Adrenal gland (tissue), 12 donors: ENCODE data around the gene GSG1L2. TPM values are rescaled to one million over a fixed set of nuclear protein-coding genes. Genes with fewer than 3 reads are reported as not detected.
A peak's percentile ranks its signal among the peaks of the same experiment; 100 is the strongest.

ENCODE experiments used
- DNase-seq, 7 donors: peaks; one replicate each; pipeline ENCODE4 v3.0.0-alpha.2; 2019 to 2020
- H3K27ac ChIP-seq, 5 donors: fragments of 200-600 bp; sonication (generic) in 4 of 5; 1 replicate in 3 of 5; 2 replicates in 2 of 5; pipeline versions ENCODE4 v1.5.1 to v1.8.0; 2016 to 2020; ENCODE audit warnings: mild to moderate bottlenecking in 1 of 5
- H3K27me3 ChIP-seq: fragments of 200-600 bp; 2 replicates; pipeline ENCODE4 v1.8.0; 2021
- H3K36me3 ChIP-seq, 2 donors: fragments of 200-600 bp; replicated peaks in 1 of 2; 1 replicate in 1 of 2; 2 replicates in 1 of 2; pipeline versions ENCODE4 v1.5.1 to v1.8.0; 2018 to 2022
- H3K4me1 ChIP-seq, 2 donors: fragments of 200-600 bp; replicated peaks in 1 of 2; 1 replicate in 1 of 2; 2 replicates in 1 of 2; pipeline versions ENCODE4 v1.5.1 to v1.8.0; 2018 to 2021
- H3K4me3 ChIP-seq, 4 donors: fragments of 200-600 bp; sonication (generic) in 3 of 4; one replicate each; pipeline ENCODE4 v1.5.1; 2016 to 2018
- H3K9me3 ChIP-seq, 3 donors: fragments of 200-600 bp; sonication (generic) in 1 of 3; replicated peaks in 1 of 3; 1 replicate in 2 of 3; 2 replicates in 1 of 3; pipeline versions ENCODE4 v1.5.1 to v1.8.0; 2016 to 2021
- POLR2A ChIP-seq, 2 donors: fragments of 450-650 bp; IDR thresholded peaks; one replicate each; pipeline ENCODE4 v1.6.1; 2017; ENCODE audit warnings: antibody characterized with exemption in 2 of 2, mild to moderate bottlenecking in 2 of 2, moderate library complexity in 1 of 2
- WGBS, 4 donors: extraction: QIAGEN DNeasy Blood & Tissue Kit in 2 of 4; methylation state at CpG; one replicate each; pipeline versions ENCODE4 v1.1.5 to v1.1.7; 2013 to 2017; 5-methylcytosine and 5-hydroxymethylcytosine counted together
- intact Hi-C, 2 donors: fragments of 100-400 bp; cut with DNase I; formaldehyde crosslinking; loops; one replicate each; pipeline versions ENCODE4 v1.14.1 to v1.15.0; 2022 to 2023
- polyA plus RNA-seq, 3 donors: library from polyadenylated mRNA; stranded (reverse); fragments of 200-250 nt in 2 of 3; fragments of 350-450 nt in 1 of 3; fragmentation: Illumina TruSeq in 1 of 3; extraction: RNeasy Lipid Tissue Mini Kit (QIAGEN cat#74804) in 1 of 3; gene quantifications; one replicate each; pipeline ENCODE4 v1.2.3, GENCODE V29; 2013 to 2014
- total RNA-seq, 9 donors: library from RNA; depleted of rRNA in 4 of 9; stranded (reverse); fragments of >200 nt in 4 of 9; fragments of 120-200 nt in 1 of 9; fragmentation: NEBNext Ultra II Directional in 1 of 9; extraction: Animal tissue kit (Norgen Biotek cat#: 25700) in 1 of 9; gene quantifications; one replicate each; pipeline versions ENCODE4 v1.1.0 to v1.2.4, GENCODE V29; 2013 to 2023
- TF ChIP-seq, protein P1 (sequence below), 6 experiments: fragments of 450-650 bp in 4 of 6; fragments of 200-600 bp in 2 of 6; sonication (generic) in 1 of 6; IDR thresholded peaks; 1 replicate in 5 of 6; 2 replicates in 1 of 6; pipeline versions ENCODE4 v1.5.1 to v1.8.0; 2016 to 2021; ENCODE audit warnings: antibody characterized with exemption in 6 of 6, mild to moderate bottlenecking in 2 of 6, moderate library complexity in 1 of 6
- donor health status: healthy with polysubstance abuse.
- donor health status: Bipolar disorder and iron deficiency.
- donor health status: DM: yes; HTN: yes; CAD: no.
- donor health status: DM: no; HTN: no; CAD: no.
- donor health status: DM: no; HTN: no; CAD: no.
- donor health status: DM: yes; HTN: yes; CAD: no.

The GSG1L2 gene
- total and polyA plus RNA-seq, 12 donors: not detected

DNA sequence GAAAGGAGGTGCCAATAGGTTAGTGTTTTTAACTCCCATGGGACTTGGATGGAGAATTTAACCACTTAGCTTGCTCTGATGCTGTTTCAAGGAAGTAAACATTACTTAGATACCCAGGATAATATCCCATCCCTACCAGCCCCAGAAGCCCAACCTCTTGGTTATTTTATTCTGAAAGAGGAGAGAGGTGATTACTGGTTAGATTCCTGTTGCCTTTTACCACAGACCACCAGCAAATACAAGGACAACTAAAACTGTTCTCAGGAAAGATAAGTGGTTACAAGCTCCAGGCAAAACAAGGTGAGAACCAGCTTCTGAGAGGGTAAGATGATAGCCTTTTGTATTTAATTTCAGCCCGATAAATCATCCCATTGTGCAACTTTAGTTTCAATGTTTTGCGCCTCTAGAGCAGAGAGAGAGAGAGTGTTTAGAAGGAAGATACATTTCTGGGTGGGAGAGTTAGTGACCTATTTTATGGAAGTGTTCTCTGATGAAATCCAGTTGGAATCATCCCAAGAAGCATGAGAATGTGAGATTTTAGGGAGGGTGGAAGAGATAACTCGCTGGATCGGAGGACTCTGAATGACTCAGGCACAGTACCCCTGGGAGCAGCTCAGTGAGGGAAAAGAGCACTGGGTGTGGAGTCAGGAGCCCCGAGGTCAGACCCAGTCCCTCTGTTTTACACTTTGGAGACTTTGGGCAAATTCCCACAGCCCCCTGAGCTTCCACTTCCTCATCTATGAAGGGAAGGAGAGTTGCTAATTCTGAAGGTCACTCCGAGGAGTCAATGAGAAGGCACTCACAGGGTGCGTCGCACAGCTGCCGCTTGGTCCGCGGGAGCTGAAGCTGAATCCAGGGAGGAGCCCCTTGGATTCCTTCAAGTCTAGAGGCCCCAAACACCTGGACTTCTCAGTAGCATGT is 15.9 kb upstream of the GSG1L2 start:
- intact Hi-C loops: no loop called here
- Histone ChIP-seq H3K4me1 (no peaks in the 10 kb centered on the region), H3K27ac (peak overlapping the region in 1 of 5 donors; percentile 63), H3K4me3 (no peak overlapping the region), H3K36me3 (no peaks in the 10 kb centered on the region), H3K9me3 (no peaks in the 10 kb centered on the region), H3K27me3 (no peaks in the 10 kb centered on the region)
- 41 to 61% (median 47%) methylated on average over 11 of the region's 11 CpGs for WGBS, 4 donors
- TF ChIP-seq, protein P1, sequence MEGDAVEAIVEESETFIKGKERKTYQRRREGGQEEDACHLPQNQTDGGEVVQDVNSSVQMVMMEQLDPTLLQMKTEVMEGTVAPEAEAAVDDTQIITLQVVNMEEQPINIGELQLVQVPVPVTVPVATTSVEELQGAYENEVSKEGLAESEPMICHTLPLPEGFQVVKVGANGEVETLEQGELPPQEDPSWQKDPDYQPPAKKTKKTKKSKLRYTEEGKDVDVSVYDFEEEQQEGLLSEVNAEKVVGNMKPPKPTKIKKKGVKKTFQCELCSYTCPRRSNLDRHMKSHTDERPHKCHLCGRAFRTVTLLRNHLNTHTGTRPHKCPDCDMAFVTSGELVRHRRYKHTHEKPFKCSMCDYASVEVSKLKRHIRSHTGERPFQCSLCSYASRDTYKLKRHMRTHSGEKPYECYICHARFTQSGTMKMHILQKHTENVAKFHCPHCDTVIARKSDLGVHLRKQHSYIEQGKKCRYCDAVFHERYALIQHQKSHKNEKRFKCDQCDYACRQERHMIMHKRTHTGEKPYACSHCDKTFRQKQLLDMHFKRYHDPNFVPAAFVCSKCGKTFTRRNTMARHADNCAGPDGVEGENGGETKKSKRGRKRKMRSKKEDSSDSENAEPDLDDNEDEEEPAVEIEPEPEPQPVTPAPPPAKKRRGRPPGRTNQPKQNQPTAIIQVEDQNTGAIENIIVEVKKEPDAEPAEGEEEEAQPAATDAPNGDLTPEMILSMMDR (IDR thresholded peaks at IDR 0.05): no peak
- no peak for TF ChIP-seq POLR2A (IDR thresholded peaks at IDR 0.05)
- DNase-seq: peak in 6 of 7 donors; percentile 18 to 61 (median 32)

DNA sequence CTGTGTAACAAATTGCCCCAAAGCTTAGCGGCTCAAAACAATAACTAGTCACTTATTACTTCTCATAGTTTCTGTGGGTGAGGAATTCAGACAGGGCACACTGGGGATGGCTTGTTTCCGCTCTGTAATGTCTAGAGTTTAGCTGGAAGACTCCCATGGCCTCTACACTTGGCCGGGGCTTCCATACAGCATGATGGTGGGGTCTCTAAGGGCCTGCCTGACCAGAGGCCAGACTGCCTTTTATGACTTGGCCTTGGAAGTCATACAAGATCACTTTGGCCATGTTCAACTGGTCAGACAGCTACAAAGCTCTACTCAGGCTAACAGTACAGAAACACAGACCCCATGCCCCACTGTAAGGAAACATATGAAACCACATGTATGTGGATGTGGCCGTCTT is 12.0 kb upstream of the GSG1L2 start:
- TF ChIP-seq POLR2A (IDR thresholded peaks at IDR 0.05): no peak
- TF ChIP-seq, protein P1 (IDR thresholded peaks at IDR 0.05): no peak
- intact Hi-C loops: no loop called here
- no peak overlapping the region for H3K4me3 ChIP-seq

DNA sequence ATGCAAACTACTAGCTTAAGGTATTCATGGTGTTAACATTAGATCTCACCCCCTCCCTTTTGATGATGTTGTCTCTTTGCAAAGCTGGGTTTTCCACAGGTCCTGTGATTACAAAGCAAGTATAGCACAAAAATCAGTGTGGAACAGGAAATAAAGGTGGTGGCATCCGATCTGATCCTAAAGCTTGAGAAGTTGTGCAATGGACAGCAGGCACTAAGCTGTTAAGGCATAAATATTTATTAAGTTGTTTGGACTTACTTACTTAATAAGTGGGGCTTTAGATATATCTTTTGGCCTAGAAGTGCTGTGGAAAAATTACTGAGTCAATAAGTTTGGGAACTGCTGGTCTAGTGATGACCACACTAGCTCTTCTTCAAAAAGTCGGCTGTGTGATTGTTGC is 8.8 kb upstream of the GSG1L2 start:
- H3K4me3 ChIP-seq: no peak overlapping the region
- intact Hi-C loops: no loop called here
- H3K4me1 ChIP-seq: no peaks in the 10 kb centered on the region
- TF ChIP-seq, protein P1 (IDR thresholded peaks at IDR 0.05): no peak
- no peak for TF ChIP-seq POLR2A (IDR thresholded peaks at IDR 0.05)
- no peaks in the 10 kb centered on the region for H3K36me3 ChIP-seq
- H3K27ac ChIP-seq: no peak overlapping the region
- 66 to 85% (median 73%) methylated on average over 2 of the region's 2 CpGs for WGBS, 4 donors
- no peaks in the 10 kb centered on the region for H3K27me3 ChIP-seq
- no peak for DNase-seq
- H3K9me3 ChIP-seq: no peaks in the 10 kb centered on the region

More for the DNA sequence above, 12.0 kb upstream of the GSG1L2 start:
- Histone ChIP-seq H3K4me1 (no peaks in the 10 kb centered on the region), H3K27ac (no peak overlapping the region), H3K36me3 (no peaks in the 10 kb centered on the region), H3K9me3 (no peaks in the 10 kb centered on the region), H3K27me3 (no peaks in the 10 kb centered on the region)
- DNase-seq: peak in 1 of 7 donors; percentile 11
- 80 to 96% (median 86%) methylated on average over 2 to 4 of the region's 4 CpGs for WGBS, 4 donors

DNA sequence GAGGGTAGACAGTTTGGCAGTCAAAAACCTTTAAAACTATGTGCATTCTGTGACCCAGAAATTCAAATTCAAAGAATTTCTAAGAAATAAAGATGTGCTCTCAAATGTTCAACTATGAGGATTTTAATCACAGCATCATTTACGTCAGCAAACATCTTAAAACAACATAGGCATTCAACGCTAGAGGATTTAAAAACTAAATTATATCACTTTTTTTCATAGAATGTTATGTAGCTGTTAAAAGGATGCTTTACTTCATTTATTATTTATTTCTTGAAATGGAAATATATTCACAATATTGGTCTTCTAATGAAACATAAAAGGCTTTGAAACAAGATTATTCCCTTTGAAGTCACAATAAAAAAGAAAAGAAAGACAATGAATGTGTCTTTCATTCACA is 7.5 kb upstream of the GSG1L2 start:
- intact Hi-C loops: no loop called here
- WGBS, 4 donors: 61 to 78% (median 74%) methylated on average over 2 of the region's 2 CpGs
- no peak overlapping the region for H3K4me3 ChIP-seq
- H3K9me3 ChIP-seq: no peaks in the 10 kb centered on the region
- no peak for DNase-seq
- no peaks in the 10 kb centered on the region for H3K36me3 ChIP-seq
- H3K27ac ChIP-seq: no peak overlapping the region
- TF ChIP-seq POLR2A (IDR thresholded peaks at IDR 0.05): no peak
- TF ChIP-seq, protein P1 (IDR thresholded peaks at IDR 0.05): no peak
- no peaks in the 10 kb centered on the region for H3K4me1 ChIP-seq
- H3K27me3 ChIP-seq: no peaks in the 10 kb centered on the region
